ENCODE measurements around the gene NUDT16L1. TPM values are rescaled to one million over a fixed set of nuclear protein-coding genes. Genes with fewer than 3 reads are reported as not detected.

NUDT16L1 gene
- polyA plus RNA-seq, 1 donor (not counting 4 experiments of a cell fraction or from before 2014, with no cell fraction given): 23.0 TPM

GRCh38 chr16:4687946-4688673 is 5.3 kb upstream of the NUDT16L1 start:
- Histone ChIP-seq H3K9me3 (ENCODE audit: control insufficient read depth, low read depth, low read length) (no peaks in the 10 kb centered on the region), H3K9me1 (ENCODE audit: control insufficient read depth, extremely low read depth, insufficient read depth, low read length) (no peaks in the 10 kb centered on the region), H3K9ac (ENCODE audit: control insufficient read depth, extremely low read depth, insufficient read depth, low read length) (no peak overlapping the region), H2AFZ (ENCODE audit: control insufficient read depth, low read length) (no peak overlapping the region), H3K4me2 (ENCODE audit: control insufficient read depth, extremely low read depth, insufficient read depth, low read depth, low read length) (no peak overlapping the region), H3K27me3 (ENCODE audit: control insufficient read depth, extremely low read depth, insufficient read depth, low read length) (no peaks in the 10 kb centered on the region), H3K4me1 (ENCODE audit: control insufficient read depth, extremely low read depth, insufficient read depth, low read length) (peaks cover 12% of the 10 kb centered on the region), H3K4me3 (ENCODE audit: control insufficient read depth in 2 of 3, extremely low read depth in 1 of 3, insufficient read depth in 2 of 3, low read depth in 1 of 3, low read length in 3 of 3) (no peak overlapping the region), H3K36me3 (ENCODE audit: control insufficient read depth in 2 of 2, extremely low read depth in 1 of 2, insufficient read depth in 2 of 2, low read length in 2 of 2) (peaks cover 6 to 32% of the 10 kb centered on the region in 2 experiments), H4K20me1 (ENCODE audit: control insufficient read depth, extremely low read depth, insufficient read depth, low read length) (no peaks in the 10 kb centered on the region), H3K27ac (ENCODE audit: control insufficient read depth, insufficient read depth, low read length) (no peak overlapping the region), H3K79me2 (ENCODE audit: control insufficient read depth, insufficient read depth, low read length) (no peaks in the 10 kb centered on the region)
- TF ChIP-seq EZH2 (IDR thresholded peaks at IDR 0.05; ENCODE audit: low read length): no peak
- TF ChIP-seq, protein P1, sequence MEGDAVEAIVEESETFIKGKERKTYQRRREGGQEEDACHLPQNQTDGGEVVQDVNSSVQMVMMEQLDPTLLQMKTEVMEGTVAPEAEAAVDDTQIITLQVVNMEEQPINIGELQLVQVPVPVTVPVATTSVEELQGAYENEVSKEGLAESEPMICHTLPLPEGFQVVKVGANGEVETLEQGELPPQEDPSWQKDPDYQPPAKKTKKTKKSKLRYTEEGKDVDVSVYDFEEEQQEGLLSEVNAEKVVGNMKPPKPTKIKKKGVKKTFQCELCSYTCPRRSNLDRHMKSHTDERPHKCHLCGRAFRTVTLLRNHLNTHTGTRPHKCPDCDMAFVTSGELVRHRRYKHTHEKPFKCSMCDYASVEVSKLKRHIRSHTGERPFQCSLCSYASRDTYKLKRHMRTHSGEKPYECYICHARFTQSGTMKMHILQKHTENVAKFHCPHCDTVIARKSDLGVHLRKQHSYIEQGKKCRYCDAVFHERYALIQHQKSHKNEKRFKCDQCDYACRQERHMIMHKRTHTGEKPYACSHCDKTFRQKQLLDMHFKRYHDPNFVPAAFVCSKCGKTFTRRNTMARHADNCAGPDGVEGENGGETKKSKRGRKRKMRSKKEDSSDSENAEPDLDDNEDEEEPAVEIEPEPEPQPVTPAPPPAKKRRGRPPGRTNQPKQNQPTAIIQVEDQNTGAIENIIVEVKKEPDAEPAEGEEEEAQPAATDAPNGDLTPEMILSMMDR (optimal IDR thresholded peaks at IDR 0.05 in 1 of 3, IDR thresholded peaks at IDR 0.05 in 1 of 3, conservative IDR thresholded peaks at IDR 0.05 in 1 of 3; ENCODE audit: extremely low read depth in 1 of 3, insufficient read depth in 2 of 3, low read length in 3 of 3): no peak
- DNase-seq (ENCODE audit: low read depth, low spot score) (no peak), FAIRE-seq (no peak)
- dilution Hi-C loops (cut with MboI; ENCODE audit: extremely low pct_ligation_motif_present, low sequenced_read_pairs): no loop called here

DNA sequence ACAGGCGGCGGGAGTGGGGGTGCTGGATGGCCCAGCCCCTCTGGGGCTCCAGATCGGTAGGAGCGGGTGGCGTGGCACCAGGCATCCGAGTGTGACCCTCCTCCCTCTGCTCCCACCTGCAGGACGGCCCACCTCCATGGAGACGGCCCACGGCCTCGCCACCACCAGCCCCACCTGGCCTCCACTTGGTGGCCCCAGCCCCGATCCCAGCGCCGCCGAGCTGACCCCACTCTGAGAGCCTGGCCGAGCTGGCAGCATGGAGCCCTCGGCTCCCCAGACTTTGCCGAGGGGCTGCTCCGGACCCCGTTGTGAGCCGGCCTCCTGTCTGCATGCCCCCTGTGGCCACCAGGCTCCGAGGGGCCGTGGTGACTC is 4.7 kb upstream of the NUDT16L1 start:
- no peak overlapping the region for H3K4me3 ChIP-seq (ENCODE audit: control insufficient read depth in 2 of 3, extremely low read depth in 1 of 3, insufficient read depth in 2 of 3, low read depth in 1 of 3, low read length in 3 of 3)
- H2AFZ ChIP-seq (ENCODE audit: control insufficient read depth, low read length): no peak overlapping the region
- H3K9ac ChIP-seq (ENCODE audit: control insufficient read depth, extremely low read depth, insufficient read depth, low read length): no peak overlapping the region
- H3K4me1 ChIP-seq (ENCODE audit: control insufficient read depth, extremely low read depth, insufficient read depth, low read length): peaks cover 12% of the 10 kb centered on the region
- no peaks in the 10 kb centered on the region for H4K20me1 ChIP-seq (ENCODE audit: control insufficient read depth, extremely low read depth, insufficient read depth, low read length)
- no peaks in the 10 kb centered on the region for H3K27me3 ChIP-seq (ENCODE audit: control insufficient read depth, extremely low read depth, insufficient read depth, low read length)
- no peak for TF ChIP-seq EZH2 (IDR thresholded peaks at IDR 0.05; ENCODE audit: low read length)
- TF ChIP-seq, protein P1 (optimal IDR thresholded peaks at IDR 0.05 in 1 of 3, IDR thresholded peaks at IDR 0.05 in 1 of 3, conservative IDR thresholded peaks at IDR 0.05 in 1 of 3; ENCODE audit: extremely low read depth in 1 of 3, insufficient read depth in 2 of 3, low read length in 3 of 3): no peak
- H3K9me3 ChIP-seq (ENCODE audit: control insufficient read depth, low read depth, low read length): no peaks in the 10 kb centered on the region
- no peaks in the 10 kb centered on the region for H3K9me1 ChIP-seq (ENCODE audit: control insufficient read depth, extremely low read depth, insufficient read depth, low read length)
- FAIRE-seq: no peak
- no peak overlapping the region for H3K27ac ChIP-seq (ENCODE audit: control insufficient read depth, insufficient read depth, low read length)
- dilution Hi-C loops (cut with MboI; ENCODE audit: extremely low pct_ligation_motif_present, low sequenced_read_pairs): no loop called here
- H3K36me3 ChIP-seq (ENCODE audit: control insufficient read depth in 2 of 2, extremely low read depth in 1 of 2, insufficient read depth in 2 of 2, low read length in 2 of 2): peaks cover 6 to 32% of the 10 kb centered on the region in 2 experiments
- DNase-seq (ENCODE audit: low read depth, low spot score): no peak
- H3K79me2 ChIP-seq (ENCODE audit: control insufficient read depth, insufficient read depth, low read length): no peaks in the 10 kb centered on the region
- no peak overlapping the region for H3K4me2 ChIP-seq (ENCODE audit: control insufficient read depth, extremely low read depth, insufficient read depth, low read depth, low read length)
